Panc1 (cell line): ENCODE data around the gene NPLOC4. TPM values are rescaled to one million over a fixed set of nuclear protein-coding genes. Genes with fewer than 3 reads are reported as not detected.
A peak's percentile ranks its signal among the peaks of the same experiment; 100 is the strongest.
"Not testable (repeated sequence)": the region's sequence is repeated elsewhere in the genome, so short reads cannot be mapped to it uniquely, and the experiment has no call there.

Experiments used
- ATAC-seq: fragments of 200-7000 bp; cut with Tn5 transposase; 2 replicates; pipeline ENCODE4 v1.9.1; 2020; ENCODE audit warnings: mild to moderate bottlenecking, moderate library complexity
- BruUV-seq: library from RNA; stranded (reverse); fragments of 400-500 nt; replicated peaks from 2 replicates; lab custom pipeline; 2021; lab: Mats Ljungman, UMichigan
- CTCF ChIA-PET: fragments of 300-600 bp; sonication (Branson Sonifier 250); formaldehyde crosslinking; loops from one replicate; lab custom pipeline; 2022; ENCODE audit warnings: antibody characterized with exemption; lab: Charles Lee
- POLR2A ChIA-PET: fragments of 300-600 bp; sonication (Branson Sonifier 250); formaldehyde crosslinking; loops from one replicate; lab custom pipeline; 2022; ENCODE audit warnings: antibody characterized with exemption; lab: Charles Lee
- DNase-seq: peaks from one replicate; pipeline ENCODE4 v3.0.0-alpha.2; 2010; ENCODE audit warnings: low read depth, low spot score
- H3K27ac ChIP-seq: 2 replicates; pipeline ENCODE4 v1.5.1; 2011; ENCODE audit warnings: mild to moderate bottlenecking, low read length, inconsistent platforms
- H3K27me3 ChIP-seq: fragments of 200-500 bp; sonication (Bioruptor generic); 2 replicates; pipeline ENCODE4 v1.6.0; 2014; ENCODE audit warnings: low read length, inconsistent platforms; ENCODE audit not compliant: control insufficient read depth, insufficient read depth
- H3K36me3 ChIP-seq: fragments of 200-500 bp; sonication (Bioruptor generic); 2 replicates; pipeline ENCODE4 v1.5.1; 2014; ENCODE audit warnings: inconsistent platforms, mild to moderate bottlenecking, low read length, moderate library complexity; ENCODE audit not compliant: control insufficient read depth, insufficient read depth
- H3K4me1 ChIP-seq: 2 replicates; pipeline ENCODE4 v1.5.1; 2011; ENCODE audit warnings: inconsistent platforms, mild to moderate bottlenecking, low read length, moderate library complexity; ENCODE audit not compliant: control insufficient read depth, insufficient read depth
- H3K4me3 ChIP-seq, 2 experiments: 2 replicates each; pipeline ENCODE4 v1.5.1; 2011 to 2012; ENCODE audit warnings: low read depth in 2 of 2, low read length in 2 of 2, mild to moderate bottlenecking in 2 of 2, inconsistent platforms in 1 of 2, moderate library complexity in 1 of 2
- H3K9me3 ChIP-seq: fragments of 200-500 bp; sonication (Bioruptor generic); 2 replicates; pipeline ENCODE4 v1.5.1; 2014; ENCODE audit warnings: low read depth, mild to moderate bottlenecking, inconsistent platforms, low read length, moderate library complexity; ENCODE audit not compliant: control insufficient read depth, insufficient read depth
- POLR2AphosphoS5 ChIP-seq: IDR thresholded peaks from 2 replicates; pipeline ENCODE4 v1.6.1; 2012; ENCODE audit warnings: mild to moderate bottlenecking, low read depth, low read length, moderate library complexity
- SIN3A ChIP-seq: IDR thresholded peaks from 2 replicates; pipeline ENCODE4 v1.6.1; 2012; ENCODE audit warnings: low read depth, mild to moderate bottlenecking, low read length, moderate library complexity, borderline replicate concordance; ENCODE audit not compliant: insufficient read depth
- TCF7L2 ChIP-seq: IDR thresholded peaks from 2 replicates; pipeline ENCODE4 v1.6.1; 2011; ENCODE audit warnings: mild to moderate bottlenecking, low read depth, low read length, inconsistent platforms
- in situ Hi-C: cut with HindIII; loops from 2 replicates; pipeline ENCODE4 v1.10.0; 2016; ENCODE audit warnings: low sequenced_read_pairs, low pct_unique_long_range_greater_than_20kb
- intact Hi-C: fragments of 100-400 bp; cut with micrococcal nuclease; formaldehyde crosslinking; loops from one replicate; pipeline ENCODE4 v1.10.0; 2022; ENCODE audit not compliant: unreplicated experiment
- total RNA-seq: library from RNA; stranded (reverse); gene quantifications from one replicate; pipeline ENCODE4 v1.2.1, GENCODE V29; 2021; ENCODE audit not compliant: unreplicated experiment
- TF ChIP-seq, protein P1 (sequence below): fragments of 450-650 bp; IDR thresholded peaks from 2 replicates; pipeline ENCODE4 v1.5.1; 2017; ENCODE audit warnings: mild to moderate bottlenecking
- TF ChIP-seq, protein P2 (sequence below), 2 experiments: IDR thresholded peaks; 2 replicates each; pipeline ENCODE4 v1.6.1; 2011 to 2012; ENCODE audit warnings: low read depth in 2 of 2, control low read depth in 1 of 2, low read length in 1 of 2, mild to moderate bottlenecking in 1 of 2, moderate library complexity in 1 of 2; ENCODE audit not compliant: insufficient read depth in 1 of 2

The NPLOC4 gene
- total RNA-seq, 1 experiment from 2014 or later: 246 TPM

- intact Hi-C loops (no loop called here), in situ Hi-C loops (no loop called here)
- DNase-seq: no peak
- no peak for ATAC-seq
- Histone ChIP-seq H3K27me3 (no peaks in the 10 kb centered on the region), H3K27ac (peak overlapping the region; percentile 62), H3K4me1 (peaks cover 11% of the 10 kb centered on the region), H3K36me3 (peaks cover 17% of the 10 kb centered on the region), H3K4me3 (no peak overlapping the region), H3K9me3 (no peaks in the 10 kb centered on the region)
- TF ChIP-seq POLR2AphosphoS5: 0 out of 2 replicates have a peak, but pooled peaks have one; percentile 46
- TF ChIP-seq, protein P1, sequence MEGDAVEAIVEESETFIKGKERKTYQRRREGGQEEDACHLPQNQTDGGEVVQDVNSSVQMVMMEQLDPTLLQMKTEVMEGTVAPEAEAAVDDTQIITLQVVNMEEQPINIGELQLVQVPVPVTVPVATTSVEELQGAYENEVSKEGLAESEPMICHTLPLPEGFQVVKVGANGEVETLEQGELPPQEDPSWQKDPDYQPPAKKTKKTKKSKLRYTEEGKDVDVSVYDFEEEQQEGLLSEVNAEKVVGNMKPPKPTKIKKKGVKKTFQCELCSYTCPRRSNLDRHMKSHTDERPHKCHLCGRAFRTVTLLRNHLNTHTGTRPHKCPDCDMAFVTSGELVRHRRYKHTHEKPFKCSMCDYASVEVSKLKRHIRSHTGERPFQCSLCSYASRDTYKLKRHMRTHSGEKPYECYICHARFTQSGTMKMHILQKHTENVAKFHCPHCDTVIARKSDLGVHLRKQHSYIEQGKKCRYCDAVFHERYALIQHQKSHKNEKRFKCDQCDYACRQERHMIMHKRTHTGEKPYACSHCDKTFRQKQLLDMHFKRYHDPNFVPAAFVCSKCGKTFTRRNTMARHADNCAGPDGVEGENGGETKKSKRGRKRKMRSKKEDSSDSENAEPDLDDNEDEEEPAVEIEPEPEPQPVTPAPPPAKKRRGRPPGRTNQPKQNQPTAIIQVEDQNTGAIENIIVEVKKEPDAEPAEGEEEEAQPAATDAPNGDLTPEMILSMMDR: no peak
- POLR2A ChIA-PET: interaction anchor here (0.7 kb wide), 1 partner anchor 16 kb away, joined by 6 read pairs; no protein-coding TSS in a partner anchor
- CTCF ChIA-PET: no interaction called here
- BruUV-seq: no TSS peak
Measured at GRCh38 chr17:81589612-81590011, 47.3 kb downstream of the NPLOC4 start.

- CTCF ChIA-PET: interaction anchor here (0.7 kb wide), 1 partner anchor 113 kb away, joined by 4 read pairs; no protein-coding TSS in a partner anchor
- Histone ChIP-seq H3K9me3 (no peaks in the 10 kb centered on the region), H3K4me3 (no peak overlapping the region), H3K4me1 (peaks cover 46% of the 10 kb centered on the region), H3K27me3 (no peaks in the 10 kb centered on the region), H3K27ac (peak overlapping the region; percentile 100), H3K36me3 (peaks cover 21% of the 10 kb centered on the region; the same call in 1 of the 2 replicates)
- in situ Hi-C loops: no loop called here
- no TSS peak for BruUV-seq
- POLR2A ChIA-PET: no interaction called here
- DNase-seq (no peak), ATAC-seq (no peak)
- intact Hi-C loops: no loop called here
- no peak for TF ChIP-seq SIN3A
- no peak for TF ChIP-seq POLR2AphosphoS5
Measured at GRCh38 chr17:81586096-81586495, 50.8 kb downstream of the NPLOC4 start.

DNA sequence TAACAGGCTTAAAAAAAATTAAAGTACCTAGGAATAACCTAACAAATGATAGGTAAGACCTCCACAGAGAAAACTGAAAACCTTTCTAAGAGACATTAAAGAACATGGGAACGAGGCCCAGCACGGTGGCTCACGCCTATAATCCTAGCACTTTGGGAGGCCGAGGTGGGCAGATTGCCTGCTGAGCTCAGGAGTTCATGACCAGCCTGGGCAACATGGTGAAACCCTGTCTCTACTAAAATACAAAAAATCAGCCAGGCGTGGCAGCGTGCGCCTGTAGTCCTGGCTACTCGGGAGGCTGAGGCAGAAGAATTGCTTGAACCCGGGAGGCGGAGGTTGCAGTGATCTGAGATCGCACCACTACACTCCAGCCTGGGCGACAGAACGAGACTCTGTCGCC is 52.1 kb downstream of the NPLOC4 start:
- Histone ChIP-seq H3K36me3 (peaks cover 21% of the 10 kb centered on the region; the same call in 1 of the 2 replicates), H3K27ac (peak overlapping the region; percentile 100), H3K4me1 (peaks cover 55% of the 10 kb centered on the region)
- DNase-seq, H3K27me3 ChIP-seq, H3K4me3 ChIP-seq, BruUV-seq, POLR2A ChIA-PET, H3K9me3 ChIP-seq, ATAC-seq, in situ Hi-C loops, intact Hi-C loops: not testable (repeated sequence)
- CTCF ChIA-PET: interaction anchor here (0.6 kb wide), 1 partner anchor 13 kb away, joined by 7 read pairs; no protein-coding TSS in a partner anchor

DNA sequence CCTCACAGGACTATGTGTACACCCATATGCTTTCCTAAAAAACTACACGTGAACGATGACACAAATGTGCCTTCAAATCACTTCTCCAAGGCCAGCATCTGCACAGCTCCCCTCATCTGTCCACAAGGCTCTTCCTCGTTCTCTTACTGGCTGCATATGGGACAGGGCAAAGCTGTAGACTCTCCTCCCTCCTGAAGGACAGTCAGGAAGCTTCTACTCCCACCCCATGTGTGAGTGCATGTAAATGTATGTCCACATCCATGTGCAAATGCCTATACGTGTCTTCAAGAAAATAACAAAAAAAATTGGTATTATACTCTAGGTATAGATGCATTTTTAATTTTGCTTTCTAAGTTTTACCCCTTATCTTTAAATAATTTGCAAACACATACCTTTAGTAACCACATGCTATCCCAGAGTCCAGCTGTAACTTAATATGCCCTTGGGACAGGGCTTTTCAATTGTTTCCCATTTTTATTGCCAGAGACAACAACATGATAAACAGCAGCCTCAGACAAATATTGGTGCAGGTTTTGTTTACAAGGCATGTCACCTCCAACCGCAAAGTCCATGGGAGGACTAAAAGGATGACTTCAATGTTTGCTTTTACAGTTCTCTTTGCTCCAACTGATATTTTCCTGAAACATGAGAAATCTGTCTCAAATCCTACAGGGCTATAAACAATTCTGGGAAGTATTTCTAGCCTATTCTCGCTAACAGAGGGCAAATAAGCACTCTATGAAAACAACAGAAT is 53.1 kb downstream of the NPLOC4 start:
- H3K4me3 ChIP-seq: no peak overlapping the region
- in situ Hi-C loops: no loop called here
- H3K4me1 ChIP-seq: peaks cover 63% of the 10 kb centered on the region
- H3K27ac ChIP-seq: peak overlapping the region; percentile 100
- ChIA-PET POLR2A (no interaction called here), CTCF (no interaction called here)
- H3K27me3 ChIP-seq: no peaks in the 10 kb centered on the region
- ATAC-seq (peak; percentile 43), DNase-seq (no peak)
- peaks cover 19% of the 10 kb centered on the region; the same call in 1 of the 2 replicates for H3K36me3 ChIP-seq
- TSS peak; percentile 43 for BruUV-seq
- intact Hi-C loops: no loop called here
- no peaks in the 10 kb centered on the region for H3K9me3 ChIP-seq
- TF ChIP-seq, protein P2, sequence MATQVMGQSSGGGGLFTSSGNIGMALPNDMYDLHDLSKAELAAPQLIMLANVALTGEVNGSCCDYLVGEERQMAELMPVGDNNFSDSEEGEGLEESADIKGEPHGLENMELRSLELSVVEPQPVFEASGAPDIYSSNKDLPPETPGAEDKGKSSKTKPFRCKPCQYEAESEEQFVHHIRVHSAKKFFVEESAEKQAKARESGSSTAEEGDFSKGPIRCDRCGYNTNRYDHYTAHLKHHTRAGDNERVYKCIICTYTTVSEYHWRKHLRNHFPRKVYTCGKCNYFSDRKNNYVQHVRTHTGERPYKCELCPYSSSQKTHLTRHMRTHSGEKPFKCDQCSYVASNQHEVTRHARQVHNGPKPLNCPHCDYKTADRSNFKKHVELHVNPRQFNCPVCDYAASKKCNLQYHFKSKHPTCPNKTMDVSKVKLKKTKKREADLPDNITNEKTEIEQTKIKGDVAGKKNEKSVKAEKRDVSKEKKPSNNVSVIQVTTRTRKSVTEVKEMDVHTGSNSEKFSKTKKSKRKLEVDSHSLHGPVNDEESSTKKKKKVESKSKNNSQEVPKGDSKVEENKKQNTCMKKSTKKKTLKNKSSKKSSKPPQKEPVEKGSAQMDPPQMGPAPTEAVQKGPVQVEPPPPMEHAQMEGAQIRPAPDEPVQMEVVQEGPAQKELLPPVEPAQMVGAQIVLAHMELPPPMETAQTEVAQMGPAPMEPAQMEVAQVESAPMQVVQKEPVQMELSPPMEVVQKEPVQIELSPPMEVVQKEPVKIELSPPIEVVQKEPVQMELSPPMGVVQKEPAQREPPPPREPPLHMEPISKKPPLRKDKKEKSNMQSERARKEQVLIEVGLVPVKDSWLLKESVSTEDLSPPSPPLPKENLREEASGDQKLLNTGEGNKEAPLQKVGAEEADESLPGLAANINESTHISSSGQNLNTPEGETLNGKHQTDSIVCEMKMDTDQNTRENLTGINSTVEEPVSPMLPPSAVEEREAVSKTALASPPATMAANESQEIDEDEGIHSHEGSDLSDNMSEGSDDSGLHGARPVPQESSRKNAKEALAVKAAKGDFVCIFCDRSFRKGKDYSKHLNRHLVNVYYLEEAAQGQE (IDR thresholded peaks at IDR 0.05; ENCODE audit: insufficient read depth in 1 of 2, low read depth in 2 of 2, low read length in 1 of 2): no peak
- TF ChIP-seq, protein P1: no peak
- TF ChIP-seq TCF7L2 (peak; percentile 84), SIN3A (no peak), POLR2AphosphoS5 (peak; percentile 74; the same call in 1 of the 2 replicates)
